Stimulated activated naive CD8-positive, alpha-beta T cell treated with anti-CD3 and anti-CD28 coated beads, Interleukin-15, amount 100 ng/mL, for 72 hours (primary cell): ENCODE results near the gene ULK4.

ENCODE experiments used
- ATAC-seq: fragments of 150-1000 bp; cut with Tn5 transposase; 2 replicates; pipeline ENCODE4 v1.10.0; 2021; ENCODE audit warnings: mild to moderate bottlenecking, moderate library complexity
- DNase-seq, 2 donors: peaks; one replicate each; pipeline ENCODE4 v3.0.0; 2021 to 2022
- H3K27ac Mint-ChIP-seq, 2 donors: one replicate each; pipeline ENCODE4 v1.8.0; 2022; ENCODE audit warnings: mild to moderate bottlenecking in 2 of 2, mixed read lengths in 2 of 2, moderate library complexity in 2 of 2
- H3K27me3 Mint-ChIP-seq: one replicate; pipeline ENCODE4 v1.8.0; 2022; ENCODE audit warnings: mixed read lengths
- H3K4me1 Mint-ChIP-seq: one replicate; pipeline ENCODE4 v1.8.0; 2022; ENCODE audit warnings: mild to moderate bottlenecking, mixed read lengths
- H3K4me3 Mint-ChIP-seq, 2 donors: one replicate each; pipeline ENCODE4 v1.8.0; 2022; ENCODE audit warnings: mild to moderate bottlenecking in 2 of 2, mixed read lengths in 2 of 2, moderate library complexity in 1 of 2
- H3K9me3 Mint-ChIP-seq, 2 donors: one replicate each; pipeline ENCODE4 v1.8.0; 2022; ENCODE audit warnings: mixed read lengths in 2 of 2

ULK4 gene

GRCh38 chr3:41237907-41238306 lies 724.0 kb downstream of the ULK4 start:
- ATAC-seq, result no peak
- Mint-ChIP-seq H3K4me3 (no peak overlapping the region), H3K27me3 (no peaks in the 10 kb centered on the region), H3K9me3 (no peaks in the 10 kb centered on the region), H3K4me1 (no peaks in the 10 kb centered on the region), H3K27ac (no peak overlapping the region)
- DNase-seq, result no peak

- H3K27me3 Mint-ChIP-seq, result no peaks in the 10 kb centered on the region
- ATAC-seq (no peak), DNase-seq (no peak)
- H3K27ac Mint-ChIP-seq, result no peak overlapping the region
- H3K9me3 Mint-ChIP-seq, result no peaks in the 10 kb centered on the region
- H3K4me1 Mint-ChIP-seq, result no peaks in the 10 kb centered on the region
- no peak overlapping the region for H3K4me3 Mint-ChIP-seq
Observed at GRCh38 chr3:41236228-41236627, 725.7 kb downstream of the ULK4 start.

- Mint-ChIP-seq H3K27ac (peak overlapping the region; percentile 54 to 78), H3K4me3 (no peak overlapping the region), H3K9me3 (no peaks in the 10 kb centered on the region), H3K4me1 (peaks cover 8% of the 10 kb centered on the region), H3K27me3 (no peaks in the 10 kb centered on the region)
- no peak for ATAC-seq
- no peak for DNase-seq
Observed at GRCh38 chr3:41234823-41235721, 726.8 kb downstream of the ULK4 start.

- no peaks in the 10 kb centered on the region for H3K27me3 Mint-ChIP-seq
- ATAC-seq, result no peak
- DNase-seq, result no peak
- no peaks in the 10 kb centered on the region for H3K9me3 Mint-ChIP-seq
- H3K4me1 Mint-ChIP-seq, result peaks cover 50% of the 10 kb centered on the region
- H3K4me3 Mint-ChIP-seq, result no peak overlapping the region
- H3K27ac Mint-ChIP-seq, result peak overlapping the region in 1 of 2 donors; percentile 71
Observed at GRCh38 chr3:41224120-41224806, 737.6 kb downstream of the ULK4 start.

- H3K27me3 Mint-ChIP-seq, result no peaks in the 10 kb centered on the region
- H3K4me1 Mint-ChIP-seq, result peaks cover 54% of the 10 kb centered on the region
- DNase-seq (no peak), ATAC-seq (no peak)
- no peaks in the 10 kb centered on the region for H3K9me3 Mint-ChIP-seq
- no peak overlapping the region for H3K4me3 Mint-ChIP-seq
- no peak overlapping the region for H3K27ac Mint-ChIP-seq
Observed at GRCh38 chr3:41223691-41224090, 738.2 kb downstream of the ULK4 start.

GRCh38 chr3:41223078-41223477 lies 738.8 kb downstream of the ULK4 start:
- H3K27me3 Mint-ChIP-seq, result no peaks in the 10 kb centered on the region
- ATAC-seq (no peak), DNase-seq (no peak)
- H3K9me3 Mint-ChIP-seq, result no peaks in the 10 kb centered on the region
- no peak overlapping the region for H3K27ac Mint-ChIP-seq
- no peak overlapping the region for H3K4me3 Mint-ChIP-seq
- H3K4me1 Mint-ChIP-seq, result peaks cover 54% of the 10 kb centered on the region

GRCh38 chr3:41222501-41222900 lies 739.4 kb downstream of the ULK4 start:
- Mint-ChIP-seq H3K9me3 (no peaks in the 10 kb centered on the region), H3K27me3 (no peaks in the 10 kb centered on the region), H3K4me1 (peaks cover 60% of the 10 kb centered on the region), H3K4me3 (no peak overlapping the region), H3K27ac (no peak overlapping the region)
- ATAC-seq (no peak), DNase-seq (no peak)

- no peak for ATAC-seq
- H3K9me3 Mint-ChIP-seq, result no peaks in the 10 kb centered on the region
- no peak for DNase-seq
- H3K27me3 Mint-ChIP-seq, result no peaks in the 10 kb centered on the region
- H3K4me1 Mint-ChIP-seq, result peaks cover 64% of the 10 kb centered on the region
- peak overlapping the region in 1 of 2 donors; percentile 41 for H3K27ac Mint-ChIP-seq
- no peak overlapping the region for H3K4me3 Mint-ChIP-seq
Observed at GRCh38 chr3:41222012-41222411, 739.9 kb downstream of the ULK4 start.

- no peaks in the 10 kb centered on the region for H3K9me3 Mint-ChIP-seq
- H3K4me3 Mint-ChIP-seq, result no peak overlapping the region
- no peaks in the 10 kb centered on the region for H3K27me3 Mint-ChIP-seq
- H3K4me1 Mint-ChIP-seq, result peaks cover 62% of the 10 kb centered on the region
- no peak for ATAC-seq
- peak overlapping the region in 1 of 2 donors; percentile 70 for H3K27ac Mint-ChIP-seq
- no peak for DNase-seq
Observed at GRCh38 chr3:41220906-41221677, 740.8 kb downstream of the ULK4 start.

GRCh38 chr3:41219424-41219823 lies 742.5 kb downstream of the ULK4 start:
- Mint-ChIP-seq H3K27ac (no peak overlapping the region), H3K9me3 (no peaks in the 10 kb centered on the region)

GRCh38 chr3:41216993-41217392 lies 744.9 kb downstream of the ULK4 start:
- Mint-ChIP-seq H3K27ac (no peak overlapping the region), H3K27me3 (no peaks in the 10 kb centered on the region), H3K9me3 (peaks cover 0 to 2% of the 10 kb centered on the region in 2 donors), H3K4me3 (no peak overlapping the region), H3K4me1 (peaks cover 77% of the 10 kb centered on the region)
- ATAC-seq, result no peak
- DNase-seq, result no peak

More at GRCh38 chr3:41219424-41219823, 742.5 kb downstream of the ULK4 start:
- H3K27me3 Mint-ChIP-seq, result no peaks in the 10 kb centered on the region
- H3K4me1 Mint-ChIP-seq, result peaks cover 71% of the 10 kb centered on the region
- DNase-seq (no peak), ATAC-seq (no peak)
- no peak overlapping the region for H3K4me3 Mint-ChIP-seq

GRCh38 chr3:41216422-41216821 lies 745.5 kb downstream of the ULK4 start:
- ATAC-seq (no peak), DNase-seq (no peak)
- H3K27me3 Mint-ChIP-seq, result no peaks in the 10 kb centered on the region
- peaks cover 0 to 4% of the 10 kb centered on the region in 2 donors for H3K9me3 Mint-ChIP-seq
- H3K27ac Mint-ChIP-seq, result no peak overlapping the region
- no peak overlapping the region for H3K4me3 Mint-ChIP-seq
- peaks cover 77% of the 10 kb centered on the region for H3K4me1 Mint-ChIP-seq

- H3K9me3 Mint-ChIP-seq, result peaks cover 0 to 13% of the 10 kb centered on the region in 2 donors
- peak overlapping the region in 1 of 2 donors; percentile 77 for H3K27ac Mint-ChIP-seq
- no peaks in the 10 kb centered on the region for H3K27me3 Mint-ChIP-seq
- H3K4me1 Mint-ChIP-seq, result peaks cover 66% of the 10 kb centered on the region
- no peak for ATAC-seq
- no peak for DNase-seq
- H3K4me3 Mint-ChIP-seq, result no peak overlapping the region
Observed at GRCh38 chr3:41213588-41213987, 748.3 kb downstream of the ULK4 start.

- Mint-ChIP-seq H3K27me3 (no peaks in the 10 kb centered on the region), H3K27ac (no peak overlapping the region), H3K9me3 (peaks cover 0 to 16% of the 10 kb centered on the region in 2 donors), H3K4me3 (no peak overlapping the region), H3K4me1 (peaks cover 72% of the 10 kb centered on the region)
- DNase-seq (no peak), ATAC-seq (no peak)
Observed at GRCh38 chr3:41212088-41212487, 749.8 kb downstream of the ULK4 start.

- no peak for ATAC-seq
Observed at GRCh38 chr3:41210966-41211365, 750.9 kb downstream of the ULK4 start.

More at GRCh38 chr3:41210966-41211365, 750.9 kb downstream of the ULK4 start:
- no peak for DNase-seq
- Mint-ChIP-seq H3K4me3 (no peak overlapping the region), H3K9me3 (peaks cover 0 to 16% of the 10 kb centered on the region in 2 donors), H3K4me1 (peaks cover 75% of the 10 kb centered on the region), H3K27me3 (no peaks in the 10 kb centered on the region), H3K27ac (no peak overlapping the region)
